Brain microvascular endothelial cell (primary cell): ENCODE measurements around the gene PXK.

Experiments used
- DNase-seq: peaks from one replicate; pipeline ENCODE4 v3.0.0-alpha.2; 2020
- H3K27ac ChIP-seq: fragments of 250-450 bp; sonication (Bioruptor Pico); 2 replicates; pipeline ENCODE4 v1.5.1; 2020; ENCODE audit warnings: mild to moderate bottlenecking, moderate library complexity
- H3K27me3 ChIP-seq: fragments of 250-450 bp; sonication (Bioruptor Pico); replicated peaks from 2 replicates; pipeline ENCODE4 v1.5.1; 2020; ENCODE audit warnings: mild to moderate bottlenecking
- H3K36me3 ChIP-seq: fragments of 250-450 bp; sonication (Bioruptor Pico); replicated peaks from 2 replicates; pipeline ENCODE4 v1.5.1; 2020; ENCODE audit warnings: mild to moderate bottlenecking
- H3K4me3 ChIP-seq: 2 replicates; pipeline ENCODE4 v1.5.1; 2011; ENCODE audit warnings: low read depth, mild to moderate bottlenecking, control low read depth, low read length, moderate library complexity
- in situ Hi-C: cut with HindIII; loops from 2 replicates; pipeline ENCODE4 v1.10.0; 2017; ENCODE audit warnings: low sequenced_read_pairs, low pct_ligation_motif_present
- TF ChIP-seq, protein P1 (sequence below): IDR thresholded peaks from 2 replicates; pipeline ENCODE4 v1.5.1; 2011; ENCODE audit warnings: low read depth, mild to moderate bottlenecking, moderate library complexity, low read length, control low read depth, inconsistent platforms; ENCODE audit errors: missing control alignments

The PXK gene

DNA sequence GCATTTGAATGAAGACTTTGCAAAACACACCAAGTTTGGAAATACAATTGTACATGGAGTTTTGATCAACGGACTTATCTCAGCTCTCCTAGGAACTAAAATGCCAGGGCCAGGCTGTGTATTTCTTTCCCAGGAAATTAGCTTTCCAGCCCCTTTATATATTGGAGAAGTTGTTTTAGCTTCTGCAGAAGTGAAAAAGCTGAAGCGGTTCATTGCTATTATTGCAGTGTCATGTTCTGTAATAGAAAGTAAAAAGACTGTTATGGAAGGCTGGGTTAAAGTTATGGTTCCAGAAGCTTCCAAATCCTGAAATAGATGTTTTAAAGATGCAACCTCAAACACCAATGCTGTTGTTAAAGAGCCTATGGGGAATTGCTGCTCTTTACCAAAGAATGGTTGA lies 14.9 kb upstream of the PXK start:
- DNase-seq = no peak
- Histone ChIP-seq H3K27me3 (no peaks in the 10 kb centered on the region), H3K36me3 (peaks cover 45% of the 10 kb centered on the region), H3K4me3 (no peak overlapping the region), H3K27ac (no peak overlapping the region)
- TF ChIP-seq, protein P1, sequence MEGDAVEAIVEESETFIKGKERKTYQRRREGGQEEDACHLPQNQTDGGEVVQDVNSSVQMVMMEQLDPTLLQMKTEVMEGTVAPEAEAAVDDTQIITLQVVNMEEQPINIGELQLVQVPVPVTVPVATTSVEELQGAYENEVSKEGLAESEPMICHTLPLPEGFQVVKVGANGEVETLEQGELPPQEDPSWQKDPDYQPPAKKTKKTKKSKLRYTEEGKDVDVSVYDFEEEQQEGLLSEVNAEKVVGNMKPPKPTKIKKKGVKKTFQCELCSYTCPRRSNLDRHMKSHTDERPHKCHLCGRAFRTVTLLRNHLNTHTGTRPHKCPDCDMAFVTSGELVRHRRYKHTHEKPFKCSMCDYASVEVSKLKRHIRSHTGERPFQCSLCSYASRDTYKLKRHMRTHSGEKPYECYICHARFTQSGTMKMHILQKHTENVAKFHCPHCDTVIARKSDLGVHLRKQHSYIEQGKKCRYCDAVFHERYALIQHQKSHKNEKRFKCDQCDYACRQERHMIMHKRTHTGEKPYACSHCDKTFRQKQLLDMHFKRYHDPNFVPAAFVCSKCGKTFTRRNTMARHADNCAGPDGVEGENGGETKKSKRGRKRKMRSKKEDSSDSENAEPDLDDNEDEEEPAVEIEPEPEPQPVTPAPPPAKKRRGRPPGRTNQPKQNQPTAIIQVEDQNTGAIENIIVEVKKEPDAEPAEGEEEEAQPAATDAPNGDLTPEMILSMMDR = no peak
- in situ Hi-C loops = no loop called here

DNA sequence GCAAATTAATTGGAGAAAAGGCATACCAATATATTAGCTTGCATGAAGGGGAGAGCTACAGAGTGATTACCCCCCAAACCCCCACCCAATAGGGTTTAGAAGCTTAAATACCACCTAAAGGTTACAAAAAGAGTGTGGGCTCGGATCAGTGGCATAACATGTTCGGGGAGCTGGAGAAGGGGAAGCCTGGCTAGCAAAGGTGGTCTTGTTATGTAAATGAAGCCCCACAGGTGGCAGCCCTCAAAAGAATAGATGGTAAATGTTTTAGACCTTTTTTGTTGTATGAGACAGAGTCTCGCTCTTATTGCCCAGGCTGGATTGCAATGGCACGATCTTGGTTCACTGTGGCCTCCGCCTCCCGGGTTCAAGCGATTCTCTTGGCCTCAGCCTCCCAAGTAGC lies 10.9 kb upstream of the PXK start:
- TF ChIP-seq, protein P1 = no peak
- in situ Hi-C loops = no loop called here
- Histone ChIP-seq H3K27ac (no peak overlapping the region), H3K4me3 (no peak overlapping the region), H3K27me3 (no peaks in the 10 kb centered on the region), H3K36me3 (peaks cover 18% of the 10 kb centered on the region)
- no peak for DNase-seq

DNA sequence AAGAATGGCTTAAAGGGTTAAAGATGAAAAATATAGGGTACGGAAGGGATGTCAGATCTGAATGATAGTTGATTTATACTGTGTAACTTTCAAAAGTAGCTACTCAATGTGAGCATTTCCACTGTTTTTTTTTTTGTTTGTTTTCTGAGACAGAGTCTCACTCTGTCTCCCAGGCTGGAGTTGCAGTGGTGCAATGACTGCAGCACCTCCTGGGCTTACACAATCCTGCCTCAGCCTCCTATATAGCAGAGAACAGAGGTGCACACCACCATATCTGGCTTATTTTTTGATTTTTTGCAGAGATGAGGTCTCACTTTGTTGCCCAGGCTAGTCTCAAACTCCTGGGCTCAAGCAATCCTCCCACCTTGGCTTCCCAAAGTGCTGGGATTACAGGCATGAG lies 9.9 kb upstream of the PXK start:
- TF ChIP-seq, protein P1 = no peak
- Histone ChIP-seq H3K27ac (no peak overlapping the region), H3K4me3 (no peak overlapping the region), H3K27me3 (no peaks in the 10 kb centered on the region), H3K36me3 (peaks cover 8% of the 10 kb centered on the region)
- in situ Hi-C loops = no loop called here
- DNase-seq = no peak

DNA sequence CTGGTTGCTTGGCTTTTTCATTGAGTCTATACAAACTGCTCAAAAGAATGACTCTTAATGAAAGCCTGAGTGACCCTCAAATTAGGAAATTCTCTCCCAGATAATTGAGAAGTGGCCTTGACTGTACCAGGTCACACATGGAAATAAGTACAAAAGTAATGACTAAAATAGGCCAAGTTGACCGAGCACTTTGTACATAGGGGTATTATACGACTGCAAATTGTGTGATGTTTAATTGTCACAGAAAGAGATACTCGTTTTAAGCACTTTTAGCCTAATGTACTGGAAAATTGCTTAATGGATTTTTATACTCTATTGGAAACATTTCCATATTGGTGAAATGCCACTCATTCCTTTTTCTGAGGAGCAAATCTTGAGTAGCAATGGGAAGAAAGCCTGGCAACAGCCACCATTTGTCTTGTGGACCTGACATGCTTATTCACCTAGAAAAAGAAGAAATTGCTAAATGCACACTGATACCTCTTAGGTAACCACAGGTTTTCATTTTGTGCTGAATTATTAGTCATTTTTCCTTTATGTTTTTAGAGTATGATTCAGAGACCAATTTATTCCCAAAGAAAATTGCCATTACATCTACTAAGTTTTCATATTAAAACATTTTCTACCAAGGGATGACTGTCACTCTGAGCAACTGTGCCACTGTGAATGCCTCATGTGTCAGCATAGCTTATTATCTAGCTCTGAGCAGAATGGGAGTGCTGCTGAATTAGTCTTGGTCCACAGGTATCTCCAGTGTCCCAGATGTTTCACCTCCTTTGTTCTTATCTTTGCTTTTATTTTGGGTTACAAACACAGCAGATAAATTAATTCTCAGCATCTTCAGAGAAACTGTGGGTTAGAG lies 8.9 kb upstream of the PXK start:
- Histone ChIP-seq H3K27me3 (no peaks in the 10 kb centered on the region), H3K27ac (no peak overlapping the region), H3K4me3 (no peak overlapping the region), H3K36me3 (peaks cover 5% of the 10 kb centered on the region)
- TF ChIP-seq, protein P1 = no peak
- in situ Hi-C loops = no loop called here
- no peak for DNase-seq

DNA sequence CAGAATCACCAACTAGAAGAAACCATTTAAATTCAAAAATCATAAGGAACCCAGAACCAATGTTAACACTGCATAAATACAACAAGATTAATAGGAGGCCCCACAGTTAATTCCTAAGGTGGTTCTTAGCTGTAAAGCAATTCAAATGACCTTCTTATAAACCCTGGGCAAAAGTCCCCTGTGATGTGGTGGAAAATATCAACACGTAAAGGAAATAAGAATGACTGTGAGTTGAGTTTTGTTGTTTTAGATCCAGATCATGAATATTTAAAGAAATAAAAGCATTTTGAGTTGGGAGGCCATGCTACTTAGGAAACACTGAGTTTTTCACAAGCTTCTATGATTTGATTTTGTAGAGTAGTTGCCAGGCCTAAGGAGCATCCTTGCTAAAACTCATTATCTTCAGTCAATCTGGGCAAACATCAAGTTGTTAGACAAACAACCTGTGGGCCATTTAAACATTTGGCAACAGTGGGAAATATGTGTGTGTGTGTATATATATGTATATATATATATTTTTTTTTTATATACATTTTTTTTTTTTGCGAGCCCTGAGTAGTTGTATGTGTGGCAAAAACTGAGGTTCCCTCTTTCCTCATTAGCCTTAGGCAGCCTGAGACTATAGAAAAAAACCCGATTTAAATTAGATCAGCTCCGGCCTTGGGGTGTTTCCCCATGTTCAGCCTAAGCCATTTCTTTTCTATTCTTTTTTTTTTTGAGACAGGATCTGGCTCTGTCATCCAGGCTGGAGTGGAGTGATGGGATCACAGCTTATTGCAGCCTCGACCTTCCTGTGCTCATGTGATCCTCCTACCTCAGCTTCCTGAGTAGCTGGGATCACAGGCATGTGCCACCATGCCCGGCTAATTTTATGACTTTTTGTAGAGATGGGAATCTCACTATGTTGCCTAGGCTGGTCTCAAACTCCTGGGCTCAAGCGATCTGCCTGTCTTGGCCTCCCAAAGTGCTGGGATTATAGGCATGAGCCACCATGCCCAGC lies 8.0 kb upstream of the PXK start:
- peak overlapping the region; percentile 21 for H3K27ac ChIP-seq
- H3K27me3 ChIP-seq = no peaks in the 10 kb centered on the region
- in situ Hi-C loops = no loop called here
- TF ChIP-seq, protein P1 = no peak
- no peaks in the 10 kb centered on the region for H3K36me3 ChIP-seq
- no peak for DNase-seq
- H3K4me3 ChIP-seq = no peak overlapping the region
